ENCODE measurements around the gene SUPT4H1. TPM values are rescaled to one million over a fixed set of nuclear protein-coding genes. Genes with fewer than 3 reads are reported as not detected.

SUPT4H1 gene
- total and polyA plus RNA-seq, 9 of the 15 experiments (the other 6 are each of a cell fraction or from before 2014, with no cell fraction given), result 62.1 to 320 (median 117) TPM

- no peak; the same call in 1 of the 2 replicates for TF ChIP-seq CREB3L1 (IDR thresholded peaks at IDR 0.05; ENCODE audit: borderline replicate concordance, low read depth)
- TF ChIP-seq RAD21 (CRISPR knock-in tag; conservative IDR thresholded peaks at IDR 0.05 in 1 of 2, IDR thresholded peaks at IDR 0.05 in 1 of 2), result peak; percentile 3 to 6; a peak in 3 of 4 replicates
- TF ChIP-seq, protein P1, sequence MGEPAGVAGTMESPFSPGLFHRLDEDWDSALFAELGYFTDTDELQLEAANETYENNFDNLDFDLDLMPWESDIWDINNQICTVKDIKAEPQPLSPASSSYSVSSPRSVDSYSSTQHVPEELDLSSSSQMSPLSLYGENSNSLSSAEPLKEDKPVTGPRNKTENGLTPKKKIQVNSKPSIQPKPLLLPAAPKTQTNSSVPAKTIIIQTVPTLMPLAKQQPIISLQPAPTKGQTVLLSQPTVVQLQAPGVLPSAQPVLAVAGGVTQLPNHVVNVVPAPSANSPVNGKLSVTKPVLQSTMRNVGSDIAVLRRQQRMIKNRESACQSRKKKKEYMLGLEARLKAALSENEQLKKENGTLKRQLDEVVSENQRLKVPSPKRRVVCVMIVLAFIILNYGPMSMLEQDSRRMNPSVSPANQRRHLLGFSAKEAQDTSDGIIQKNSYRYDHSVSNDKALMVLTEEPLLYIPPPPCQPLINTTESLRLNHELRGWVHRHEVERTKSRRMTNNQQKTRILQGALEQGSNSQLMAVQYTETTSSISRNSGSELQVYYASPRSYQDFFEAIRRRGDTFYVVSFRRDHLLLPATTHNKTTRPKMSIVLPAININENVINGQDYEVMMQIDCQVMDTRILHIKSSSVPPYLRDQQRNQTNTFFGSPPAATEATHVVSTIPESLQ (CRISPR knock-in tag; IDR thresholded peaks at IDR 0.05), result 0 out of 2 replicates have a peak, but pooled peaks have one; percentile 84
- peak; percentile 74 for TF ChIP-seq EP300 (IDR thresholded peaks at IDR 0.05; ENCODE audit: low read length)
- 0 out of 2 replicates have a peak, but pooled peaks have one; percentile 32 for TF ChIP-seq ZNF311 (CRISPR knock-in tag; IDR thresholded peaks at IDR 0.05)
- no peak for TF ChIP-seq TCFL5 (CRISPR knock-in tag; conservative IDR thresholded peaks at IDR 0.05)
- no peak for TF ChIP-seq FOXA1 (IDR thresholded peaks at IDR 0.05; ENCODE audit: borderline replicate concordance)
- no peak; the same call in 1 of the 2 replicates for TF ChIP-seq SREBF1 (IDR thresholded peaks at IDR 0.05; ENCODE audit: borderline replicate concordance, low read depth, low read length)
- peak; percentile 90 for TF ChIP-seq POLR2A (conservative IDR thresholded peaks at IDR 0.05)
- TF ChIP-seq TBP (optimal IDR thresholded peaks at IDR 0.05; ENCODE audit: low read depth, low read length), result no peak
- peak; percentile 65 for TF ChIP-seq NFYB (IDR thresholded peaks at IDR 0.05; ENCODE audit: extremely low read depth, insufficient read length)
- TF ChIP-seq THAP12 (CRISPR knock-in tag; IDR thresholded peaks at IDR 0.05), result peak; percentile 75
- TF ChIP-seq BHLHE40 (IDR thresholded peaks at IDR 0.05; ENCODE audit: low read length), result no peak; the same call in 1 of the 2 replicates
- no peak for TF ChIP-seq RHOXF2B (CRISPR knock-in tag; conservative IDR thresholded peaks at IDR 0.05)
- TF ChIP-seq CHD4 (IDR thresholded peaks at IDR 0.05; ENCODE audit: insufficient read depth, insufficient replicate concordance, low read depth, low read length, poor library complexity, severe bottlenecking), result no peak
- TF ChIP-seq NFE2L1 (tag; IDR thresholded peaks at IDR 0.05; ENCODE audit: borderline replicate concordance, low read depth), result no peak
- no peak for TF ChIP-seq ZC3H8 (IDR thresholded peaks at IDR 0.05)
- TF ChIP-seq SMAD4 (CRISPR knock-in tag; conservative IDR thresholded peaks at IDR 0.05), result peak; percentile 44; the same call in 1 of the 2 replicates
- TF ChIP-seq ZNF384 (IDR thresholded peaks at IDR 0.05; ENCODE audit: low read depth, low read length), result no peak
These were observed 14.2 kb downstream of the SUPT4H1 start (continued) for GRCh38 chr17:58337600-58338453.
